Iris pigment epithelial cell (primary cell): Measurements from ENCODE around the gene SSNA1.

ENCODE experiments used
- DNase-seq: peaks from one replicate; pipeline ENCODE4 v3.0.0-alpha.2; 2011; ENCODE audit warnings: low read depth

The SSNA1 gene

DNA sequence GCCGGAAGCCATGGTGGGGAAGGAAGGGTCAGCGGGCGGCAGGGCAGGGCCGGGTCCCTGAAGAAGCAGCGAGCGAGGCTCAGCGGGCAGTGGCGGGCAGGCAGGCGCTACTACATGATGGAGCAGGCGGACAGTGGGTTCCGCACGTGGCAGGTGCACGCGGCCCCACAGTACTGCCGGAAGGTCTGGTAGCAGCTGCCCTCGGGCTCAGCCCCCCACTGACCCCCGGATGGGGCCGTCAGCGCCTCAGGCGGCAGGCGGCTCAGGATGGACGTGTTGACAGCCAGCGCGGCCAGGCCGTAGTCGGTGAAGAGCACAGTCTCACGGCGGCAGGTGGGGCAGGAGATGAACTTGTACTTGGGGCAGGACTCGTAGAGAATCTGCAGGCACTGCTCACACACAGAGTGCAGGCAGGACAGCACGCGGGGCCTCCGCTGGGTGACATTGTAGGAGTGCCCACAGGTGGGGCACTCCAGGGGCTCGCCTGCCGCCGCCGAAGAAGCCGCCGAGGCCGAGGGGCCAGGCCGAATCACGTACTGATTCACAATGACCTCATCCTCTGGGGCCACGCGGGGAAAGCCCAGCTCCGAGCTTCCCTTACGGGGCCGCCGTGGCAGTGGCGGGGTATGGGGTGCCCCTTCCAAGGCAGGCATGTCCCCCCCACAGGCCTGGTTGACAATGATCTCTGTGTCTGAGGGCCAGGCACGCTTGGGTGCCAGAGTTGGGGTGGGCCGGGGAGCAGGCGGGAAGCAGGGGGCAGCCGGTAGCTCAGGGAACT, 32.0 kb downstream of the SSNA1 start:
- DNase-seq, result no peak

DNA sequence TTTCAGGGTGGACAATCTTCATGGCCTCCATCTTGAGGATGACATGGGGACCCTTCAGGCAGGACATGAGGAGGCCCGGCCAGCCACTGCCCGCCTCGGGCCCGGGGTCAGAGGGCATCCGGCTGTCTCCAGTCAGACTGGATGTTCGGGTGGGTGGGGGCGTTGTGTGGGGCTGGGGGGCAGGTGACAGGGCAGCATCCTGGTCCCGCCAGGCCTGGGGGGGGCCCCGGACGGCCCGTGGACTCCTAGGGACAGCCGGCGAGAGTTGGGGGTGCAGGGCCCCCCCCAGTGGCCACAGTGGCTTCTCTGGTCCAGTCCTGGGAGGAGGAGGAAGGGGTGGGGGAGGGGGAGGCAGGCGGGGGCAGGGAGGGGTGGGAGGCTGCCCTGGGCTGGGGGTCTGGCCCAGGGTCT, 32.6 kb downstream of the SSNA1 start:
- no peak for DNase-seq

DNA sequence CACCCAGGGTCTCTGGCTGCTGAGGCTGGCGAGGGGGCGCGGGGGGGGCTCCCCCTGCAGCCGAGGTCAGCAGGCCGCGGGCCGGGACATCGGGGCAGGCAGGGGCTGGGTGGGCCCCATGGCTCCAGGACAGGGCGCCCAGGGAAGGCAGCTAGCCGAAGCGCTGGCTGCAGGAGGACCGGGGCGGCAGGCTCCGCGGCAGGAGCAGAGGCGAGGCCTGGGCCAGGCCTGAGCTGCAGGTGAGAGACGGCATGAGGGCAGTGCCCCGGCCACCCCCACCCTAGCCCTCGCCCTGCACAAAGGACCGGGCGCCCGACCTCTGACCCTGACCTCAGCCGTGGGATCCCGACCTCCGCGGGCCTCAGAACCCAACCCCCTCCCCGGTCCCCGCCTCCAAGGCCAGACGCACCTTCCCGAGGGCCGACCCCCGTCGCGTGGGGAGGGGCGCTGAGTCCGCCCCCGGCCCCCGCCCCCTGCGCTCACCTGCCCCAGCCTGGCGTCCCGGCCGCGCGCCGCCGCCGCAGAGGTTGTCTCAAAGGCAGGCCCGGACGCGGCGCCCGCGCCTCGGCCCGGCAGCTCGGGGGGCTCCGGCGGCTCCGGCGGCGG, 33.1 kb downstream of the SSNA1 start:
- DNase-seq, result no peak

DNA sequence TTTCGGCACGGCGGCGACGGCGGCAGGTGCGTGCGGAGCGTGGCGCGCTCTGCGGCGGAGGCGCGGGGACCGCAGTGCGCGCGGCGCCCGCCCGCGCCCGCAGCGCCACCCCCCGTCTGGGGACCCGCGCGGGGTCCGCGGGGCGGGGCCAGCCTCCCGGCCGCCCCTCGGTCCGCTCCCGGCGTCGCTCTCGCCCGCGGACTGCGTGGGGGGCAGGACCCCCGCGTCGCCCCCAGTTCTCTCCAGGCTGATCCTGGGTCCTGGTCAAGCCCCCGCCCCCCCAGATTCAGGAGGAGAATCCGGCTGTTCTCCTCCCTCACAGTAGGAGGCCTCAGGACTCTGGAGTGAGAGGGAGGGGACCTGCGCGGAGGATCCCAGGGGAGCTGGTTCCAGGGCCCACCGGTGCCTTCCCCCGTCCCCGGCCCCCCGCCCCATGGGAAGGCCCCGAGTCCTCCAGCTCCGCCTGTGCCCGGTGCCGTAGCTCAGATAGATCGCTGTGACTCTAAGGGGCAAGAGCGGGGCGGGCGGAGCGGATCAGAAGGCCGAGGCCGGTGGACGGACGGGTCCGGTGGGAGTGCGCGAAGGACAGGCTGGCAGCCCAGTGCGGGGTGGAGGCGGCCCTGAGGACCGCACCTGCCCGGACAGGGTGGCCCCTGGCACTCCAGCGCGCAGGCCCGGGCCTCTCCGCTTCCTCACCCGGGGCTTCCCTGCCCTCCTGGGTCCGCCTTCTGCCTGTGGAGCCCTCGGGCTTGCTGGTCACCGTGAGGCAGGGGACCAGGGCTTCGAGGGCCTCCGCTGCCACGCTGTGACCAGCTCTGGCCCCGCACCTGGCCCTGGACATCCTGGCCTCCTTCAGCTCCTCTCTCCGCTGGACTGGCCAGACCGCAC, 34.0 kb downstream of the SSNA1 start, which contains the start of gene RNF208:
Gene RNF208 (minus strand): TSS at position 51 of the 888 bp plus-strand sequence. CDS start 1,028 bp downstream, outside the sequence.
- DNase-seq, result no peak

DNA sequence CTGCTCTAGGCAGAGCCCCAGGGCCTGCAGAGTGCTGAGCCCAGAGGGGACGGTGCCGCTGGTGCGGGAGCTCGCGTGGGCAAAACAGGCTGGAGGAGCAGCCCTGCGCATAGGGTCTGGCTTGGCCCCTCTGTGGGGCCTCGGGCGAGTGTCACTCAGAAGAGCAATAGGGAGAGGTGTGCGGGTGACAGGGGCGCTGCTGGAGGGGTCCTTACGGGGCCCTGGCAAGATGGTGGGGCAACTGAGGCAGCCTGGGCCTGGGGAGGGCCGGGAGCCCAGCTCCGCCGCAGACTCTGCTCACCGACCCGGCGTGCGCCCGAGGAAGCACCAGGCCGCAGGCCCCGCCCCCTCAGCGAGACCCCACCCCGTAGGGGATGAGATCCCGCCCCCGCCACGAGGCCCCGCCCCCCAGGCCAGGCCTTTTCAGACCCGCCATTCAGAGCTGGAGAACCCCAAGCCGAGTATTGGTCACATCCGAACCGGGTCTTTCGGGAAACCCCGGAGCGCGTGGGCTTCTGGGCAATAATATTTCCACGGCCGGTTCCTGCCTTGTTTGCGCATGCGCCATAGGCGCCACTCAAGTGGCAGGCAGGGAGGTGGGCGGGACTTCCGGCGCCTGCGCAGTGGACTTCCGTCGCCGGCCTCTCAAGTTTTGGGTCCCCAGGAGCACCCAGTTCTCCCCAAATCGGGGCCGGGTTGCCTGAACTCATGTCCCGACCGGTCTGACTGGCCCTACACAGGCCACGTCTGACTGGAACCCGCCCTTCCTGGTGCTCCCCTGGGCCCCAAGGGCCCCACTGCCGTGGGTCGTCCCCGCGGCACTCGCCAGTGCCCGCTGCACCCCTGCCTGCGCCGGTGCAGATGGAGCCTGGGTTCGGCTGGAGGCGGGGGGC, 34.8 kb downstream of the SSNA1 start:
- peak; percentile 96 for DNase-seq

DNA sequence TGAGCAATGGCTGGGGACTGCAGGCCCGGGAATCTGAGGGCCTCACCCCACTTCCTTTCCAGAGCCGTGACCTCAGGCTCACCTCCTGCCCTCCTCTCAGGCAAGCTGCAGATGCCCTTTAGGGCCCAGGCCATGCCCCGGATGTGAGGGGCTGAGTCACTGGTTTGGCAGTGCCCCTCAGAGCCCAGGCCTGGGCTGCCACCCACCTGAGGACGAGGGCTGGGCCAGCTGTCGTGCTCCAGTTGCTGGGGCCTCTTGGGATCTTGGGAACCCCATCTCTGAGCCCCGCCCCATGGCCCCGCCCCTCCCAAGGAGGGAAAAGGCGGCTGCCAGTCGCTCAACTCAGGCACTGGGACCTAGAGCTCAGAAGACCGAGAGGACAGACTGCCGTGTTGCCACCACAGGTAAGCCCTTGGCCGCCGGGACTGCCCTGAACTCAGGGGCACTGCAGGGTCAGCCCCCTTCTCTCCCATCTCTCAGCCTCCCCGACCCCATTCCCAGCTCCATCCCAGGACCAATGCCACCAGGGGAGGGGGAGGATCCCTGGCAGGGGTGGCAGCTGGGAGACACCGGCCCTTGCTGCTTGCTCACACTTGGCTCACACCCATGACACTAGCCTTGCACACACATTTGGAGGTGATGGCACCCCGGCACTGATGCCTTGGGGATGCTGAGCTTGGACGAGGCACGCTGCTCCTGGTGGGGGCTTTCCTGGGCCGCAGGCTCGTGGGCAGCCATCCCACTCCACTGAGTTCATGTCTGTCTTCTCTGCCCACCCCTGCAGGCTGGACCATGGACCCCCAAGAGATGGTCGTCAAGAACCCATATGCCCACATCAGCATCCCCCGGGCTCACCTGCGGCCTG, 36.6 kb downstream of the SSNA1 start, which contains the start of gene CYSRT1:
Gene CYSRT1 (plus strand): TSS at position 345 of the 865 bp plus-strand sequence. CDS start 448 bp downstream, at position 793.
- no peak for DNase-seq

DNA sequence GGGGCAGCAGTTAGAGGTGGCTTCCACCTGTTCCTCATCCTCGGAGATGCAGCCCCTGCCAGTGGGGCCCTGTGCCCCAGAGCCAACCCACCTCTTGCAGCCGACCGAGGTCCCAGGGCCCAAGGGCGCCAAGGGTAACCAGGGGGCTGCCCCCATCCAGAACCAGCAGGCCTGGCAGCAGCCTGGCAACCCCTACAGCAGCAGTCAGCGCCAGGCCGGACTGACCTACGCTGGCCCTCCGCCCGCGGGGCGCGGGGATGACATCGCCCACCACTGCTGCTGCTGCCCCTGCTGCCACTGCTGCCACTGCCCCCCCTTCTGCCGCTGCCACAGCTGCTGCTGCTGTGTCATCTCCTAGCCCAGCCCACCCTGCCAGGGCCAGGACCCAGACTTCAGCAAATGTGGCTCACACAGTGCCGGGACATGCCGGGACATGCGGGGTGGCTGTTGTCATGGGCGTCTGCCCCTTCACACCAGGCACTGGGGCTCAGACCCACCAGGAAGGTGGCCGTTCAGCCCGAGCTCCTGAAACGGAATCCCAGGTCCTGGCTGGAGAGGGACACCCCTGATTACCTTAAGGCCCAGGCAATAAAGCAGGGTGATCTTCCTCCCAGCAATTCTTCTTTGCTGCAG, 37.3 kb downstream of the SSNA1 start:
- no peak for DNase-seq

DNA sequence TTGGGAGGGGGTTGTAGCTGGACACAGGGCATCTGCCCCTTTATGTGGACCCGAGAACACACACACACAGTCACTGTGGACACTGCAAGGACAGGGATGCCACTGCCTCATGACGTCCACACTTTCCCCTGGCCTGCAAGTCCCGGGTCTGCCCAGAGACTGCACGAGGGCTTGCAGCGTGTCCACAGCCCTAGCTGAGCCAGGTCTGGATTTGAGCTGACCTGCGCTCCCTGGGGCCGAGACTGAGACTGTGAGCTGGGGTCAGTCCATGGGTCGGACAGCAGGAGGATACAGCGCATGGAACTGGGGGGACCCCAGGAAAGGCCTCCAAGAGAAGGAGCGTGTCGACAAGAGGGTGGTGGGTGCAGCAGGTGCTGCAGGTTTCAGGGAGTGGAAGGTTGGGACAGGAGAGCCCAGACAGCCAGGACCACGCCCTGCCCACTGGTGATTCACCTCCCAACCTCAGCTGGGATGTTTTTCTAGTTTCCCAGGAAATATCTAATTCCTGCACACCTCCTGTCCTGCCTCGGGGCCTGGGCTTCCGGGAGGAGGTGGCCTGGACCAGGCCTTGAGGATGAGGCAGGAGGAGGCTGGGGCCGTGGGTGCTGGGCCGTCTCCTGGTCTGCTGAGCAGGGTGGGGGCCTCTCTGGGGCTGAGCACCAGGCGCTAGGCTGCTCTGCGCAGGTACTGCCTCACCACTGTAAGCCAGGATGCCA, 38.0 kb downstream of the SSNA1 start:
- no peak for DNase-seq

DNA sequence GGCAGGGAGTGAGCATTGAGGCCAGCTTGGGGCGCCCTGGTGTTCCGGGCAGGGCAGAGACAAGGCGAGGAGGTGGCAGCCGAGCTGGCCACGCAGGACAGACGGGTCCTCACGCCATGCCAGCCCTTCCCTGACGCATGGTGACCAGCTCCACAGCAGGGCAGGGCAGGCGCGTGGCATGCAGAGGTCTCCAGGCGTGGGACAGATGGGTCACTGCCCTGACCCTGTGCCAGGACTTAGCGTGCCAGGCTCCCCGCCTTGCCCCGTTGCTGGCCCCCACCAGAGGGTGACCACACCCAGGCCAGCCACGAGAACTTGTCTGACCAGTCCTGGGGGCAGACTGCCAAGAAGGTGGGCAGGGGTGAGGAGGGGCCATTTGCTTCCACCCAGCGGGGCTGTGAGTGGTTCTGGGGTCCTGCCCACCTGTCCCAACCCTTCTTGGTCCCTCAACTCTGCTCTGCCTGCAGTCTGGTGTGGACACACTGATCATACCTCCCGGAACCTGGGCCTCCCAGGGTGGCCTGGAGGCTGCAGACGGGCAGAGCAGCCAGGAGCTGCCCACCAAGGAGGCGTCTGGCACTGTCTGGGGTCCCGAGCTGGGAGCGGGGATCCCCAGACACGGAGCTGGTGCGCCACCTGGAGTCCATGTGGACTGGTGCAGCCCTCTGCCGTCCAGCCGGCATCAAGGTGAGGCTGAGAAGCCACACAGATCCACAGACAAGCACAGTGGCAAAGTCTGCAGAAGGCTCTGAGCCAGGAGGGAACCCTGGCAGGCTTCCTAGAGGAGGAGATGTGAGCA, 38.8 kb downstream of the SSNA1 start, which contains the start of gene RNF224:
Gene RNF224 (plus strand): TSS at position 449 of the 799 bp plus-strand sequence. CDS start 834 bp downstream, outside the sequence.
- DNase-seq, result peak; percentile 61

DNA sequence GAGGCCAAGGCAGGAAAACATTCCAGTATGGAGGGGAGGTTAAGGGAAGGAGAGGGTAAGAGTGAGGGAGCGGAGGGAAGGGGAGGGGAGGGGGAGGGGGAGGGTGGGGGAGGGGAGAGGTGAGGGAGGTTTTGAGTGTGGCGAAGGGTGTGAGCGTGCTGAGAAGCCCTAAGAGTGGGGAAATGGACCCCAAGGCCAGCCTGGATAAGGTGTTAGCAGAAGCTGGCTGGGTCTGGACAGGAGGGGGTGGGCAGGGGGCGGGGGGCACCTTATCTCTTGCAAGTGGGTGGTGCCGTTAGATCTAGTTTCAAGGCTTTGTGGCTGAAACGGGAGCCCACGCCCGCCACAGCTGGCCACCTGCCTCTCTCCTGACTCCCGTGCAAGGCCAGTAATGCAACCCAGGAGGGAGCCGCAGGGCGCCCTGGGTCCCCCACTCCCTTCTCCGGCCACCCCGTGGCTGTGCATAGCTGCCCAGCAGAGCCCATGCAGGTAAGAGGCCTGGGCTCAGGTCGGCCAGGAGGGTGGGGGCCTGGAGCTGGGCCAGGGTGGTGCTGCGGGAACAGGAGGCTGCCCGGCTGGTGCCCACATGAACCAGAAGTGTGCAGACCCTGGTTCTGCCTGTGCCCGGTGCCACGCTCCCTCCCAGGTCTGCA, 39.5 kb downstream of the SSNA1 start:
- no peak for DNase-seq

DNA sequence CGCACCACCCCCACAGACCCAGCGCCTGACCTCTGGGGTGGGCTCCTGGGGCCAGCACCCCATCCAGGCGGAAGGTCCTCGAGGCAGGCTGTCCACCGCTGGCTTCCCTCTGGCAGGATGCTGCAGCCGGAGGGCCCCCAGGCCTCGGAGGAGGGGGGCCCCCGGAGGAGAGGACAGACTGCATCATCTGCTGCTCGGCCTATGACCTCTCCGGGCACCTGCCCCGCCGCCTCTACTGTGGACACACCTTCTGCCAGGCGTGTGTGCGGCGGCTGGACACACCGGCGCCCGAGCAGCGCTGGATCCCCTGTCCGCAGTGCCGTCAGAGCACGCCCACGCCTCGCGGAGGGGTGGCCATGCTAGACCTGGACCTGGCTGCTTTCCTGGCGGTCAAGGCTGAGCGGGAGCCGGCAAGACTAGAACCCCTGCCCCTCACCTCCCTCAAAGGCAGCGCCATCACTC, 40.1 kb downstream of the SSNA1 start:
- DNase-seq, result no peak

DNA sequence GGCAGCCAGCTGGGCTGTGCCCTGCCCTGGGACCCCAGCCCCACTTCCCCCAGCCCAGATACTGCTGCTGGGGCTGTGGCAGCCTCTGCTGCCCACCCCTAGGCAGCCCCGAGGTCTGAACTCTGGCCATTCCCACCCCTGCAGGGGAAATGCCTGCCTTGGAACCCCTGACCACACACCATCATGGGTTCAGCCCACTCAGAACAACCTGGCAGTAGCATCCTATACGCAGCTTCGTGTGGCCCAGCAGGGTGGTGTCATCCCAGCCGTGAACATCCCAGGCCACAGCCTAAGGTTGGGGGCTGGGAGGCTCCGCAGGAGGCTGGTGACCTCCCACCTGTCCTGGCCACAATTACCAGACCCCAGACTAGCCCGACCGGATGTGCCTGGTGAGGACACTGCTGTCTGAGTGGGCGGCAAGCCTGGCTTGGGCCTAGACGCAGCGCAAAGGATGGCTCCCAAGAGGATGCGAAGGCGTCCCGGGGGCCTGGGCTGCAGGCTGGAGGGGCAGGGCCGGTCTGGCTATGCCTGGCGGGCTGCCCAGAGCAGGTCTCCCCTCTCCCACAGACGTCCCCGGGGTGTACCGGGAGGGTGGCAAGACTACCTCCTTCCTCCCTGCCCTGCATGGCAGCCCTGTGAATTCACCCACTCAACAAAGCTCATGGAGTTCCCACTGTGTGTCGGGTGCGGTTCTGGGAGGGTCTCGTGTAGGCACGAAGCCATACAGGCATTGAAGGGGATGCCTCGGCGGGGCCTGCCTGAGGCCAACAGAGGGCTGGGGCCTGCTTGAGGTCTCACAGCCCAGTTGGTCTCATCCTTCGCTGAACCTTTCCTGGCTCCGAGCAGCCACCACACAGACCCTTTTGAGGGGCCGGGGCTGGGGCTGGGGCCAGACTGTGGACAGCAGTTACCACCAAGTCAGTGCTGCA, 40.8 kb downstream of the SSNA1 start:
- DNase-seq, result no peak

DNA sequence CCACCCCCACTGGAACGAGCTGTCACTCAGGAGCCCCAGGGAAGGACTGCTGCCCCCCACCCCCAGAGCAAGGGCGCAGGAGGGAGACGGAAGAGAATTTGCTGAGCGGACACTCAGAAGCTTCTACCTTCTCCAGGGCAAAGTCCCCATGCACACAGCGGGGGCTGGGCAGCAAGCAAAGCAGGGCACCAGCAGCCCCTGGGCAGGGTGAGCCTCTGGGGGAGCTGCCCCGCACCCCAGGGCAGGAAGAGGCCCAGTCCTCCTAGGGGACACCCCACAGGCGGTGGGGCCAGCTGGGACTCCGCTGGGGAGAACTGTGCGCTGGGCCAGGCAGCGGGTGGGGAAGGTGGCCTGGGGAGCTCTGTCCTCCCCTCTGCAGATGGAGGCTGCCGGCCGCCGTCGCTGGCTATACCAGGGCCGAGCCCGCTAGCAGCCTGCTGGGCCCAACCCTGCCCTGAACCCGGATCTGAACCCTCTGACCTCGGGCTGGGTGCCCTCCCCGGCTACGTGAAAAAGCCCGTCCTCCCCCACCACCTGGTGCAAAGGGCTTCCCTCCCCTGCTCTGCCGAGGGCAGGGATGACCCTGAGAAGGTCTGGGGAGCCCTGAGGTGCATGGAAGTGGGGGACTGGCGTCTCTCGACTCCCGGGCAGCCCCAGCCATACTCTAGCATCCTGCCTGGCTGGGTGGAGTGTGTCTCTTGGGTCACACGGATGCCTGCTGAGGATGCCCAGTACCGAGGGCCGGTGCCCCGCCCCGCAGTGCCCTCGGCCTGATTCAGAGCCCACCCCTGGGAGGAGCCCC, 41.6 kb downstream of the SSNA1 start:
- no peak for DNase-seq

DNA sequence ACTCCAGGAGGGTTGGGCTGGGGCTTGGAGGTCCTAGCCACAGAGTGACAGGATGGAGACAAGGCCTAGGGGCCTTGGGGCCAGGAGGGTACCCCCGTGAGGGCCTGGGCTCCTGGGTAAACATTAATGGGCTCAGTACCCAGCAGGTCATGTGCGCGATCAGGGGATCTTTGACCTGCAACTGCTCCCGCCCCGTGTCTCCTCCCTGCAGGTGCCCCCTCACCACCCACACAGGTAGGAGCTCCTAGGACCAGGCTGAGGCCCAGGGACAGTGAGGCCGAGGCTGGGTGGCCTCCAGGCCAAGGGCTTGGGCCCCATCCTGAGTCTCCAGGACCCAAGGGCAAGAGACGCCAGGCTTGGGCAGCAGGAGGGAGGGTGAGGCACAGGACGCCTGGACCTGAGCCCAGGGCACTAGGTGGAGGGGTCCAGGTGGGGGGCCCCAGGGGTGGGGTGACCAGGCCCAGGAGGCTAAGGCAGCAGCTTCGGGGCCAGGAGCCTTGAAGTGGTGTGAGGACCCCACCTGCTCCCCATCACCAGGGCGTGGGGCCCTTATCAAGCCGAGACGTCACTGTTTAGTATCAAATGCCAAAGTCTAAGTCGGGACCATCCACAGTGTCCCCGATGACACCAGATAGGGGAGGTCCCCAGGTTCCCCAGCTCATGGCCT, 42.4 kb downstream of the SSNA1 start, which contains the start of gene SLC34A3:
Gene SLC34A3 (plus strand): TSS at position 197 of the 667 bp plus-strand sequence. CDS start 802 bp downstream, outside the sequence.
- no peak for DNase-seq
